Gastrocnemius medialis (tissue), 4 donors: ENCODE measurements around the gene INAVA. TPM values are rescaled to one million over a fixed set of nuclear protein-coding genes. Genes with fewer than 3 reads are reported as not detected.

Experiments
- ATAC-seq, 2 donors: fragments of 150-250 bp; one replicate each; pipeline ENCODE4 v1.9.1; 2016
- DNase-seq, 2 donors: peaks; one replicate each; pipeline ENCODE4 v3.0.0-alpha.2; 2019
- H3K27ac ChIP-seq, 4 donors: fragments of 200-600 bp; sonication (generic); 1 replicate in 1 of 4; 2 replicates in 3 of 4; pipeline ENCODE4 v1.5.1; 2016 to 2018; ENCODE audit warnings: mild to moderate bottlenecking in 2 of 4, moderate library complexity in 1 of 4
- H3K27me3 ChIP-seq, 3 donors: fragments of 200-600 bp; sonication (generic) in 2 of 3; 1 replicate in 1 of 3; 2 replicates in 2 of 3; pipeline versions ENCODE4 v1.5.1 to v1.6.0; 2016 to 2019; ENCODE audit warnings: mild to moderate bottlenecking in 1 of 3, moderate library complexity in 1 of 3
- H3K36me3 ChIP-seq, 2 donors: fragments of 200-600 bp; sonication (generic) in 1 of 2; one replicate each; pipeline ENCODE4 v1.5.1; 2017 to 2018
- H3K4me1 ChIP-seq, 2 donors: fragments of 200-600 bp; sonication (generic) in 1 of 2; one replicate each; pipeline ENCODE4 v1.5.1; 2016 to 2017; ENCODE audit warnings: mild to moderate bottlenecking in 2 of 2
- H3K4me3 ChIP-seq, 4 donors: fragments of 200-600 bp; sonication (generic) in 3 of 4; 1 replicate in 1 of 4; 2 replicates in 3 of 4; pipeline ENCODE4 v1.5.1; 2016 to 2019; ENCODE audit warnings: mild to moderate bottlenecking in 2 of 4
- H3K9me3 ChIP-seq, 3 donors: fragments of 200-600 bp; sonication (generic) in 2 of 3; 1 replicate in 1 of 3; 2 replicates in 2 of 3; pipeline ENCODE4 v1.5.1; 2016 to 2019
- POLR2A ChIP-seq, 2 donors: fragments of 450-650 bp; IDR thresholded peaks; one replicate each; pipeline ENCODE4 v1.6.1; 2017; ENCODE audit warnings: antibody characterized with exemption in 2 of 2, mild to moderate bottlenecking in 2 of 2, moderate library complexity in 2 of 2
- in situ Hi-C, 4 donors: fragments of 200-750 bp; cut with MboI; loops; one replicate each; pipeline versions ENCODE4 v1.15.0 to v1.8.0; 2017; ENCODE audit warnings: low sequenced_read_pairs in 4 of 4
- intact Hi-C: fragments of 100-400 bp; cut with DNase I; formaldehyde crosslinking; loops from one replicate; pipeline ENCODE4 v1.15.1; 2023; ENCODE audit warnings: low total_unique reads
- total RNA-seq, 4 donors: library from RNA; depleted of rRNA; stranded (reverse); fragments of >200 nt; gene quantifications; one replicate each; pipeline versions ENCODE4 v1.1.0 to v1.2.3, GENCODE V29; 2016
- TF ChIP-seq, protein P1 (sequence below), 5 experiments: fragments of 450-650 bp in 3 of 5; fragments of 200-600 bp in 2 of 5; sonication (generic) in 2 of 5; IDR thresholded peaks in 4 of 5; conservative IDR thresholded peaks in 1 of 5; 1 replicate in 4 of 5; 2 replicates in 1 of 5; pipeline ENCODE4 v1.5.1; 2016 to 2019; ENCODE audit warnings: antibody characterized with exemption in 5 of 5, mild to moderate bottlenecking in 3 of 5, moderate library complexity in 3 of 5

The INAVA gene
- total RNA-seq, 4 donors from 2014 or later, result 0.58 TPM; not detected in 3

DNA sequence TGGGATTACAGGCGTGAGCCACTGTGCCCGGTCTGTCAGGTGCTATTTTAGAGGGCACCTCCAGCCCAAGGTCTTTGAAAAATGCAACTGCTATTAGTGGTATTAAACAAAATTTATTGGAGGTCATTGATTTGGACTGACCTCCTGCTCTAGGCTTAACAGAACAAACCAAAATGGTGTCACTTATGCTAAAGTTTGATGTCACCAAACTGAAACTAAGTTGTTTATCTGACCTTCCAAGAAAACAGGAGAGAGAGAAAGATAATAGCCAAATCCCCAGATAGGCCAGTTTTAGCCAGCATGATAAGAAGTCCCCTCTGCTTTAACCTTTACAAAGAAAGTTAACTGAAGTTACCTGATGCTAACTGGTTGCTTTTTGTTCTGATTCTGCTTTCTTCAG, 8.1 kb upstream of the INAVA start:
- TF ChIP-seq, protein P1, sequence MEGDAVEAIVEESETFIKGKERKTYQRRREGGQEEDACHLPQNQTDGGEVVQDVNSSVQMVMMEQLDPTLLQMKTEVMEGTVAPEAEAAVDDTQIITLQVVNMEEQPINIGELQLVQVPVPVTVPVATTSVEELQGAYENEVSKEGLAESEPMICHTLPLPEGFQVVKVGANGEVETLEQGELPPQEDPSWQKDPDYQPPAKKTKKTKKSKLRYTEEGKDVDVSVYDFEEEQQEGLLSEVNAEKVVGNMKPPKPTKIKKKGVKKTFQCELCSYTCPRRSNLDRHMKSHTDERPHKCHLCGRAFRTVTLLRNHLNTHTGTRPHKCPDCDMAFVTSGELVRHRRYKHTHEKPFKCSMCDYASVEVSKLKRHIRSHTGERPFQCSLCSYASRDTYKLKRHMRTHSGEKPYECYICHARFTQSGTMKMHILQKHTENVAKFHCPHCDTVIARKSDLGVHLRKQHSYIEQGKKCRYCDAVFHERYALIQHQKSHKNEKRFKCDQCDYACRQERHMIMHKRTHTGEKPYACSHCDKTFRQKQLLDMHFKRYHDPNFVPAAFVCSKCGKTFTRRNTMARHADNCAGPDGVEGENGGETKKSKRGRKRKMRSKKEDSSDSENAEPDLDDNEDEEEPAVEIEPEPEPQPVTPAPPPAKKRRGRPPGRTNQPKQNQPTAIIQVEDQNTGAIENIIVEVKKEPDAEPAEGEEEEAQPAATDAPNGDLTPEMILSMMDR (IDR thresholded peaks at IDR 0.05 in 4 of 5, conservative IDR thresholded peaks at IDR 0.05 in 1 of 5), result no peak
- no peak for TF ChIP-seq POLR2A (IDR thresholded peaks at IDR 0.05)
- intact Hi-C loops, result no loop called here
- peaks cover 17 to 21% (median 19%) of the 10 kb centered on the region in 3 donors for H3K27me3 ChIP-seq

DNA sequence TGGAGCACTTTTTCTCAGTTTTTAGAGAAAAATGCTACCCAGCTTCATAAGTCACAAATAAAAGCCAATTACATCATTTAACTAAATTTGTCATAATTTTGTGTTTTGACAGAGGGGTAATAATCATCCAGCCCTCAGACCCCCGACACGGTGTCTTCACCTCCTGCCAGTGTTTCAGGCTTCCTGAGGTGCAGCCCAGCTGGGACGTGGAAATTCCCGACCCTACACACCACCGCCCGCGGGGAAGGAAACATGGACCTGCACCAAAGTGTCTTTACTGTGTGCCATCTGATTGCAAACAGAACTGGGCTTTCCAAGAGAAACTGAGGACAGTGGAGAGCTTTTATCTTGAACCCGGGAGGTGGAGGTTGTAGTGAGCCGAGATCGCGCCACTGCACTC, 7.7 kb upstream of the INAVA start:
- TF ChIP-seq, protein P1 (IDR thresholded peaks at IDR 0.05 in 4 of 5, conservative IDR thresholded peaks at IDR 0.05 in 1 of 5), result no peak
- TF ChIP-seq POLR2A (IDR thresholded peaks at IDR 0.05), result no peak
- Histone ChIP-seq H3K4me3 (no peak overlapping the region), H3K4me1 (peaks cover 0 to 10% of the 10 kb centered on the region in 2 donors), H3K9me3 (no peaks in the 10 kb centered on the region), H3K27ac (no peak overlapping the region), H3K36me3 (no peaks in the 10 kb centered on the region), H3K27me3 (peaks cover 22 to 25% (median 24%) of the 10 kb centered on the region in 3 donors)
- in situ Hi-C loops (no loop called here), intact Hi-C loops (no loop called here)
- DNase-seq, result no peak
- ATAC-seq, result no peak

More for the DNA sequence above, 8.1 kb upstream of the INAVA start:
- DNase-seq (no peak), ATAC-seq (no peak)
- peaks cover 0 to 9% of the 10 kb centered on the region in 2 donors for H3K4me1 ChIP-seq
- in situ Hi-C loops, result no loop called here
- H3K9me3 ChIP-seq, result no peaks in the 10 kb centered on the region
- no peaks in the 10 kb centered on the region for H3K36me3 ChIP-seq
- no peak overlapping the region for H3K4me3 ChIP-seq
- no peak overlapping the region for H3K27ac ChIP-seq

DNA sequence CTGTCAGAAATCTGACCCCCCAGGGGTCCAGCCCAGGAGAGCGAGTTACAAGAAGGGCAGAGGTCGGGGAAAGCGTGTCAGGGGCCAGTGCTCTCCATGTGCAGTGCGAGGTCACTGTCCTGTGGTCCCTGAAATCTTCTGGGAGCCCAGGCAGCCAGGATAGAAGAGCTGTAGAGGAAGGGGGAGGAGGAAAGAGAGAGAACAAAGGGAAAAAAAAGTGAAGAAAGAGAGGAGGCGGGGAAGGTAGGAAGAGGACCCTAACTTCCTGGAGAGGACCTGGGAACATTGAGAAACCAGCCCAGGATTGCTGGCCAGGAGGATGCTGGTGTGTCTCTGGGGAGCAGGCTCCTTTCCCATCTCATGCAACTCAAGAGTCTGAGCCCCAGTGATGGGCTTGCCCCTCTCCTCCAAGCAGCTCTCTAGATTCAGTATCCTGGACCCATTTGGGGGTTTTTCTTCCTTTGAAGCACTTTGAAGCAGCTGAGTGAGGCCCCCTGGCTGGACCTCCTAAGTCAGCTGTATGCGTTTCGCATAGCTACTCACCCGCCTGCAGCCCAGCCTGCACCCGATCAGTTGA, 6.8 kb upstream of the INAVA start:
- intact Hi-C loops (no loop called here), in situ Hi-C loops (no loop called here)
- TF ChIP-seq, protein P1 (IDR thresholded peaks at IDR 0.05 in 4 of 5, conservative IDR thresholded peaks at IDR 0.05 in 1 of 5), result no peak
- no peak for TF ChIP-seq POLR2A (IDR thresholded peaks at IDR 0.05)
- Histone ChIP-seq H3K9me3 (no peaks in the 10 kb centered on the region), H3K27ac (no peak overlapping the region), H3K36me3 (no peaks in the 10 kb centered on the region), H3K4me3 (no peak overlapping the region), H3K4me1 (peaks cover 0 to 10% of the 10 kb centered on the region in 2 donors), H3K27me3 (peaks cover 25 to 34% (median 29%) of the 10 kb centered on the region in 3 donors)
- ATAC-seq (no peak), DNase-seq (no peak)

DNA sequence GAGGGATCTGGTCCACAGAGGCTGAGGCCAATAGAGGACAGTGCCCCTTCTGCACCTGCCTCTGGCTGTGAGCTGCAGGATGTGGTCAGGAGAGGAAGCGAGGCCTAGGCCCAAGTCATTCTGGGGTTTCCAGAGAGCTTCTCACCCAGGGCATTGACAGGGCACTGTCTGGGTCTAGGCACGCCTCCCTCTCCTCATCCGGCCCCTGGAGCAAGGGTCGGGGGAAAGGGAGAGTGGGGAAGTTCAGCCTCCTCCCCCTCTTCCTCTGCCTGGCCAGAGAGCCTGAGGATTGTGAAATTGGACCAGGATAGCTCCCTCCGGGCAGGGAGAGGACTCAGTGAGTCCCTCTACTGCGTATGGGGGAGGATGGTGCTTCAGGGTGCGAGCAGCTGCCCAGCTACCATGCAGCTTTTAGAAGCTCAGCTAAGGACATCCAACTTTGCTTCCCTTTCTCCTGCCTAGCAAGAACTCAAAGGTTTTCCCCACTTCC, 6.3 kb upstream of the INAVA start:
- TF ChIP-seq, protein P1 (IDR thresholded peaks at IDR 0.05 in 4 of 5, conservative IDR thresholded peaks at IDR 0.05 in 1 of 5), result no peak
- TF ChIP-seq POLR2A (IDR thresholded peaks at IDR 0.05), result no peak
- DNase-seq (no peak), ATAC-seq (no peak)
- Histone ChIP-seq H3K36me3 (no peaks in the 10 kb centered on the region), H3K27ac (no peak overlapping the region), H3K4me3 (no peak overlapping the region), H3K9me3 (no peaks in the 10 kb centered on the region), H3K4me1 (peaks cover 0 to 10% of the 10 kb centered on the region in 2 donors), H3K27me3 (peaks cover 25 to 37% (median 29%) of the 10 kb centered on the region in 3 donors)
- in situ Hi-C loops, result no loop called here
- intact Hi-C loops, result no loop called here
